ENCODE results near the gene TRIO. TPM values are rescaled to one million over a fixed set of nuclear protein-coding genes. Genes with fewer than 3 reads are reported as not detected.
"Not testable (repeated sequence)": the region's sequence is repeated elsewhere in the genome, so short reads cannot be mapped to it uniquely, and the experiment has no call there.

TRIO gene
- total and polyA plus RNA-seq, 2 of the 8 experiments (the other 6 are each of a cell fraction or from before 2014, with no cell fraction given): 35.1 to 69.1 TPM

DNA sequence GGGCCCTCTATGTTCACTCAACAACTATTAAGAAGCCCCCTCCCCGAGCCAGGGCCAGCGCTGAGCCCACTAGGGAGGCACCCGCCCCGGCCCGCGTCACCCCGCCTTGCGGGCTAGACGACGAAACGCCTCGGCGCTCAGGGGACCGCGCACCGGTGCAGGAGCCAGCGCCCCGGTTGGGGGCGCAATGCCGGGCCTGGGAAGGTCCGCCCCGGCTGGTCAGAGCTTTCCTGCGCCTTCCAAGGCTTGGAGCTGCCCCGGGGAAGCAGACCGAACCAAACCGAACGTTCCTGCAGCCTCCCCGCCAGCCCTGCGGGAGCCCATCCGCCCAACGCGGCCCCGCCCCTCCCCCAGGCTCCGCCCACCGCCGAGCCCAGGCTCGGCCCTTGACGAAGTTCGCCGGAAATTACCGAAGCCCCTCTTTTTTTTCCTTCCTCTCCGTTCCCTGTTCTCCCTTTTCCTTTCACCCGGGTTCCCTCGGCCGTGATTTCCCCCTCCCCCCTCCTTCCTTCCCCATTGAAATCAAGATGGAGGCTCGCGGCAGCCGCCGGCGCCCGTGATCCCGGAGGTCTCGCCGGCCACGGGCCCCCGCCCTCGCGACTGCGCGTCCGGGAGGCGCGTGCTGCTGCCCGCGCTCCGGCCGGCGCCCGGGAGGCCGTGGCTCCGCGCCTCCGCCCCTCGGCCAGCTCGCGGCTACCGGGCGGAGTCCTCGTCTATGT, at the start of gene TRIO (continued):
- no peak for TF ChIP-seq KDM1A (IDR thresholded peaks at IDR 0.05; ENCODE audit: borderline replicate concordance, low read length)
- TF ChIP-seq FOSL1 (IDR thresholded peaks at IDR 0.05; ENCODE audit: insufficient read depth, low read depth, low read length): no peak
- TF ChIP-seq CEBPB (IDR thresholded peaks at IDR 0.05; ENCODE audit: low read depth, low read length): no peak

DNA sequence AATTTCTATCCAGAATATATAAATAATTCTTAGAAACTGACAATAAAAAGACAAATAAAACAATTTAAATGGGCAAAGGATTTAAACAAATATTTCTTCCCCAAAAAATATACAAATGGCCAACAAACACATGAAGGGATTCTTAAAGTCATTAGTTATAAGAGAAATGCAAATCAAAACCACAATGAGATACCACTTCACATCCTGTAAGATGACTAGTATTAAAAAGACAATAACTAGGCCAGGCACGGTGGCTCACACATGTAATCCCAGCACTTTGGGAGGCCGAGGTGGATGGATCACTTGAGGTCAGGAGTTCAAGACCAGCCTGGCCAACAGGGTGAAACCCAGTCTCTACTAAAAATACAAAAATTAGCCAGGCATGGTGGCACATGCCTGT, 45.8 kb upstream of the TRIO start:
- H3K23me2 ChIP-seq (ENCODE audit: low read depth, low read length); H4K91ac ChIP-seq (replicated peaks; ENCODE audit: insufficient read length, low read length); POLR2A ChIA-PET (ENCODE audit: partially characterized antibody); H3K4me2 ChIP-seq (ENCODE audit: insufficient read depth in 1 of 2, low read depth in 2 of 2, low read length in 2 of 2); H3K18ac ChIP-seq (ENCODE audit: extremely low read depth, low read length); FAIRE-seq; H3K23ac ChIP-seq (ENCODE audit: insufficient read length); H3K27me3 ChIP-seq (replicated peaks in 1 of 4; ENCODE audit: control insufficient read depth in 3 of 4, extremely low read depth in 1 of 4, insufficient read depth in 3 of 4, low read length in 3 of 4); H3K4ac ChIP-seq (replicated peaks; ENCODE audit: insufficient read length, low read depth, low read length); H4K8ac ChIP-seq (ENCODE audit: extremely low read depth, insufficient read depth, low read length); H4K5ac ChIP-seq (ENCODE audit: insufficient read length, low read depth, low read length); H3K9me3 ChIP-seq (ENCODE audit: insufficient read depth in 2 of 2, low read depth in 1 of 2, low read length in 1 of 2); H2BK5ac ChIP-seq (ENCODE audit: low read depth, low read length); H4K20me1 ChIP-seq (replicated peaks in 1 of 2; ENCODE audit: control insufficient read depth in 1 of 2, insufficient read depth in 2 of 2, low read length in 2 of 2); H2AK5ac ChIP-seq (ENCODE audit: low read depth, low read length); H3K79me1 ChIP-seq (ENCODE audit: low read depth, low read length); H2BK120ac ChIP-seq (replicated peaks; ENCODE audit: low read depth, low read length); H3K56ac ChIP-seq (replicated peaks; ENCODE audit: insufficient read length, low read depth, low read length); H2BK20ac ChIP-seq (ENCODE audit: low read length); H3K14ac ChIP-seq (ENCODE audit: insufficient read length); H2BK15ac ChIP-seq (ENCODE audit: low read length); H3K36me3 ChIP-seq (ENCODE audit: control insufficient read depth in 2 of 4, insufficient read depth in 4 of 4, low read length in 3 of 4); H2AFZ ChIP-seq (ENCODE audit: low read length); H3K4me1 ChIP-seq (replicated peaks in 1 of 4; ENCODE audit: control insufficient read depth in 3 of 4, insufficient read depth in 4 of 4, low read length in 3 of 4); H3K79me2 ChIP-seq (ENCODE audit: control insufficient read depth in 1 of 2, insufficient read depth in 2 of 2, low read length in 2 of 2); H2BK12ac ChIP-seq (ENCODE audit: low read depth, low read length); H3K4me3 ChIP-seq (ENCODE audit: extremely low read depth in 1 of 4, insufficient read depth in 2 of 4, low read depth in 3 of 4, low read length in 4 of 4); H3K9ac ChIP-seq (replicated peaks in 1 of 4; ENCODE audit: extremely low read depth in 1 of 4, low read depth in 3 of 4, low read length in 3 of 4); DNase-seq (ENCODE audit: low read depth in 1 of 2, low spot score in 2 of 2); H3K27ac ChIP-seq (ENCODE audit: low read depth, low read length): not testable (repeated sequence)
- 85% methylated on average over 2 of the region's 2 CpGs; no CpG with 5 or more reads in 1 of the 2 experiments for WGBS, 2 experiments (ENCODE audit: extremely low coverage in 1 of 2, insufficient coverage in 1 of 2, insufficient read length in 1 of 2, insufficient replicate concordance in 2 of 2, low coverage in 1 of 2, low lambda C conversion rate in 2 of 2, missing lambda C conversion rate in 1 of 2)
- CTCF ChIA-PET (ENCODE audit: partially characterized antibody): interaction anchor here (2.1 kb wide), 1 partner anchor 11 kb away, joined by 8 read pairs; no protein-coding TSS in a partner anchor
